ENCODE data around the gene PROSER2. TPM values are rescaled to one million over a fixed set of nuclear protein-coding genes. Genes with fewer than 3 reads are reported as not detected.
A peak's percentile ranks its signal among the peaks of the same experiment; 100 is the strongest.

Gene PROSER2
- total RNA-seq, 6 experiments from 2014 or later: 0.74 to 2.9 (median 1.5) TPM

- Mint-ChIP-seq H3K9me3 (no peaks in the 10 kb centered on the region), H3K27ac (no peak overlapping the region), H3K27me3 (ENCODE audit: insufficient read depth) (peaks cover 15% of the 10 kb centered on the region), H3K4me1 (ENCODE audit: low read depth) (peaks cover 6% of the 10 kb centered on the region; the same call in 1 of the 2 replicates), H3K4me3 (no peak overlapping the region), H3K36me3 (ENCODE audit: low read depth) (no peaks in the 10 kb centered on the region)
- TF ChIP-seq CTCF (IDR thresholded peaks at IDR 0.05): peak; percentile 86
- peak; percentile 65 for DNase-seq
These were observed 40.2 kb upstream of the PROSER2 start for GRCh38 chr10:11782793-11783557.

- no peak for TF ChIP-seq CTCF (IDR thresholded peaks at IDR 0.05)
- Mint-ChIP-seq H3K27ac (no peak overlapping the region), H3K4me3 (no peak overlapping the region), H3K36me3 (ENCODE audit: low read depth) (no peaks in the 10 kb centered on the region), H3K27me3 (ENCODE audit: insufficient read depth) (peaks cover 17% of the 10 kb centered on the region), H3K9me3 (no peaks in the 10 kb centered on the region), H3K4me1 (ENCODE audit: low read depth) (peaks cover 6% of the 10 kb centered on the region; the same call in 1 of the 2 replicates)
- DNase-seq: no peak
These were observed 39.6 kb upstream of the PROSER2 start for GRCh38 chr10:11783558-11783865.

- Mint-ChIP-seq H3K4me1 (ENCODE audit: low read depth) (peaks cover 17% of the 10 kb centered on the region; the same call in 1 of the 2 replicates), H3K27ac (no peak overlapping the region), H3K9me3 (no peaks in the 10 kb centered on the region), H3K27me3 (ENCODE audit: insufficient read depth) (peaks cover 18% of the 10 kb centered on the region), H3K36me3 (ENCODE audit: low read depth) (no peaks in the 10 kb centered on the region), H3K4me3 (no peak overlapping the region)
- no peak for TF ChIP-seq CTCF (IDR thresholded peaks at IDR 0.05)
- DNase-seq: no peak
These were observed 35.8 kb upstream of the PROSER2 start for GRCh38 chr10:11787374-11787773.

- DNase-seq: no peak
- Mint-ChIP-seq H3K4me3 (no peak overlapping the region), H3K36me3 (ENCODE audit: low read depth) (no peaks in the 10 kb centered on the region), H3K27me3 (ENCODE audit: insufficient read depth) (peaks cover 18% of the 10 kb centered on the region), H3K4me1 (ENCODE audit: low read depth) (peaks cover 13% of the 10 kb centered on the region; the same call in 1 of the 2 replicates), H3K27ac (no peak overlapping the region), H3K9me3 (no peaks in the 10 kb centered on the region)
- no peak for TF ChIP-seq CTCF (IDR thresholded peaks at IDR 0.05)
These were observed 35.3 kb upstream of the PROSER2 start for GRCh38 chr10:11787846-11788245.

GRCh38 chr10:11789306-11789705 lies 33.9 kb upstream of the PROSER2 start:
- no peak overlapping the region for H3K27ac Mint-ChIP-seq

More at GRCh38 chr10:11789306-11789705, 33.9 kb upstream of the PROSER2 start:
- H3K4me1 Mint-ChIP-seq (ENCODE audit: low read depth): peaks cover 24% of the 10 kb centered on the region
- no peaks in the 10 kb centered on the region for H3K36me3 Mint-ChIP-seq (ENCODE audit: low read depth)
- H3K4me3 Mint-ChIP-seq: no peak overlapping the region
- TF ChIP-seq CTCF (IDR thresholded peaks at IDR 0.05): no peak
- H3K9me3 Mint-ChIP-seq: no peaks in the 10 kb centered on the region
- DNase-seq: no peak
- peaks cover 18% of the 10 kb centered on the region for H3K27me3 Mint-ChIP-seq (ENCODE audit: insufficient read depth)
